Activated CD8-positive, alpha-beta T cell treated with anti-CD3 and anti-CD28 coated beads, Interleukin-2, amount 10 ng/mL, durations not matched to agents 7 days and 5 days (primary cell): ENCODE results near the gene CYP2D6. TPM values are rescaled to one million over a fixed set of nuclear protein-coding genes. Genes with fewer than 3 reads are reported as not detected.

Source experiments
- ATAC-seq: fragments of 150-1000 bp; cut with Tn5 transposase; one replicate; pipeline ENCODE4 v1.10.0; 2021; ENCODE audit warnings: moderate library complexity
- CTCF ChIA-PET: fragments of 350-600 bp; sonication (Branson Sonifier 250); formaldehyde crosslinking; loops from one replicate; lab custom pipeline; 2021; ENCODE audit warnings: antibody characterized with exemption; lab: Charles Lee
- POLR2A ChIA-PET: fragments of 350-600 bp; sonication (Branson Sonifier 250); formaldehyde crosslinking; loops from one replicate; lab custom pipeline; 2021; ENCODE audit warnings: antibody characterized with exemption; lab: Charles Lee
- DNase-seq: peaks from one replicate; pipeline ENCODE4 v3.0.0-alpha.2; 2020
- H3K27ac Mint-ChIP-seq: one replicate; pipeline ENCODE4 v1.8.0; 2021; ENCODE audit warnings: mild to moderate bottlenecking, mixed read lengths
- H3K27me3 Mint-ChIP-seq: one replicate; pipeline ENCODE4 v1.8.0; 2021; ENCODE audit warnings: low read depth, mixed read lengths
- H3K36me3 Mint-ChIP-seq: one replicate; pipeline ENCODE4 v1.8.0; 2021; ENCODE audit warnings: low read depth, mixed read lengths
- H3K4me1 Mint-ChIP-seq: one replicate; pipeline ENCODE4 v1.8.0; 2021; ENCODE audit warnings: low read depth, mixed read lengths
- H3K4me3 Mint-ChIP-seq: one replicate; pipeline ENCODE4 v1.8.0; 2021; ENCODE audit warnings: mild to moderate bottlenecking, mixed read lengths
- H3K9me3 Mint-ChIP-seq: one replicate; pipeline ENCODE4 v1.8.0; 2022; ENCODE audit warnings: mixed read lengths; ENCODE audit not compliant: insufficient read depth
- total RNA-seq, 2 experiments: library from RNA; stranded (reverse); gene quantifications; one replicate each; pipeline ENCODE4 v1.2.3, GENCODE V29; 2021

Gene CYP2D6
- total RNA-seq, 2 experiments from 2014 or later: 2.9 to 3.6 TPM

DNA sequence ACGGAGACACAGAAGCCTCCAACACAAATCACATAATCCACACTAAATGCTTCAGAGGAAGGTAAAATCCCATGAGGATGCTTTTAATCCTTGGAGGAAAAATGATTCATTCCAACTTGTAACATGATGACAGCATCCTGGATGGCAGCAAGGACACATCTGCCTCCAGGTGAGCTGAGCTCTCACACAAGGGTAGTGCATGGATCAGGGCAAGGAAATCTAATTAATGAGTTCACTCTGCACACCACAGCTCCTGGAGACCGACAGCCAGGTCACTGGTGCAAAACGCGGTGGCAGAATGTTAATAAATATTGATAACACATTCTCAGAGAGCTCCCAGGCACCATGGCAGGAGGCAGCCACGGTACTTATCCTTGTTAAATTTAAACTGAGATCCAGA lies 40.3 kb upstream of the CYP2D6 start:
- ChIA-PET CTCF (interaction anchor here (1.7 to 6.7 kb wide), 4 partner anchors 47 to 272 kb away, joined by 6 to 67 read pairs (median 30); no protein-coding TSS in a partner anchor), POLR2A (interaction anchor here (0.7 kb wide), 1 partner anchor 81 kb away, joined by 3 read pairs; no protein-coding TSS in a partner anchor)
- DNase-seq (no peak), ATAC-seq (no peak)
- Mint-ChIP-seq H3K27me3 (no peaks in the 10 kb centered on the region), H3K4me3 (no peak overlapping the region), H3K27ac (no peak overlapping the region), H3K36me3 (peaks cover 17% of the 10 kb centered on the region), H3K4me1 (peaks cover 23% of the 10 kb centered on the region), H3K9me3 (no peaks in the 10 kb centered on the region)

GRCh38 chr22:42169055-42169469 lies 38.5 kb upstream of the CYP2D6 start:
- Mint-ChIP-seq H3K4me1 (peaks cover 15% of the 10 kb centered on the region), H3K9me3 (no peaks in the 10 kb centered on the region), H3K4me3 (no peak overlapping the region), H3K36me3 (peaks cover 21% of the 10 kb centered on the region), H3K27ac (peak overlapping the region; percentile 50), H3K27me3 (no peaks in the 10 kb centered on the region)
- ATAC-seq (peak; percentile 90), DNase-seq (peak; percentile 85)
- ChIA-PET POLR2A (no interaction called here), CTCF (interaction anchor here (0.6 to 6.7 kb wide), 14 partner anchors 9 to 274 kb away, joined by 3 to 67 read pairs (median 4); partner anchors contain the start of gene NDUFA6)

DNA sequence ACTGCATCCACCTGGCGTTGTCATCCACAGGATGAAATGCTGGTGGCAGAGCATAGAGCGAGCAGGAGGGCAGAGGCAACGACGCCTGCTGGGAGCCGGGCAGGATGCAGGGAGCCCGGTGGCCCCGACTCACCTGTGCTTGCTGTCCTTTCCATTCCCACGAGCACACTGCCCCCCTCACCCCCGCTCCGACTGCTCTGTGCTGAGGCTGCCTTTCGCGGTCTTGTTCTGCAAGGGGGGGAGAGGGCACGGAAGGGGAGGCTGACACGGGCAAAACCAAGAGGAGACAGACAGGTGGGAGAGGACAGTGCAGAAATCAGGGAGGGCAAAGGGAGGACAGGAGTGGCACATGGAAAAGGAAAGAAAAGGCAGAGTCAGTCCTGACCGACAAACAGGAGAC lies 37.9 kb upstream of the CYP2D6 start:
- ChIA-PET CTCF (interaction anchor here (0.7 to 6.7 kb wide), 3 partner anchors 23 to 275 kb away, joined by 3 to 67 read pairs (median 43); no protein-coding TSS in a partner anchor), POLR2A (no interaction called here)
- ATAC-seq (no peak), DNase-seq (no peak)
- Mint-ChIP-seq H3K27ac (no peak overlapping the region), H3K4me3 (no peak overlapping the region), H3K27me3 (no peaks in the 10 kb centered on the region), H3K4me1 (peaks cover 9% of the 10 kb centered on the region), H3K9me3 (no peaks in the 10 kb centered on the region), H3K36me3 (peaks cover 21% of the 10 kb centered on the region)

DNA sequence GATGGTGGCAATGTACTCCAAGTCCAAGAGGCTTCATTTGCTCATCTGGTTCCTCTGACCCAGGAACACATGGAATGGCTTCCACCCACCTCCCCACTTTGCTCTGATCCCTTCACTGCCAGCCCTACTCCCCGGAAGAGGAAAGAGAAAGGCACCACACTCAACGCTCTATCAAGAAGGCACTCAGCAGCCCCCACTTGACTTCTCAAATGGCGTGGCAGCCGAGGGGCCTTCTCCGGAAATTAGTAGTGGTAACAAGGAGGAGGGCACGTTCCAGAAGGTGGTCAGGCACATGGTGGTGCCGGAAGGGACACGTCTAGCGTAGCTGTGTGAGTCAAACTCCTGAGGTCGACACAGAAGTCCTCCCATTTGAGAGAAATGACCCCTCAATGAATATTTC lies 36.5 kb upstream of the CYP2D6 start:
- ATAC-seq (no peak), DNase-seq (no peak)
- Mint-ChIP-seq H3K4me3 (no peak overlapping the region), H3K27me3 (no peaks in the 10 kb centered on the region), H3K36me3 (peaks cover 18% of the 10 kb centered on the region), H3K9me3 (no peaks in the 10 kb centered on the region), H3K27ac (no peak overlapping the region), H3K4me1 (peaks cover 3% of the 10 kb centered on the region)
- ChIA-PET CTCF (interaction anchor here (1.0 to 6.7 kb wide), 4 partner anchors 28 to 271 kb away, joined by 3 to 67 read pairs (median 6); no protein-coding TSS in a partner anchor), POLR2A (no interaction called here)

DNA sequence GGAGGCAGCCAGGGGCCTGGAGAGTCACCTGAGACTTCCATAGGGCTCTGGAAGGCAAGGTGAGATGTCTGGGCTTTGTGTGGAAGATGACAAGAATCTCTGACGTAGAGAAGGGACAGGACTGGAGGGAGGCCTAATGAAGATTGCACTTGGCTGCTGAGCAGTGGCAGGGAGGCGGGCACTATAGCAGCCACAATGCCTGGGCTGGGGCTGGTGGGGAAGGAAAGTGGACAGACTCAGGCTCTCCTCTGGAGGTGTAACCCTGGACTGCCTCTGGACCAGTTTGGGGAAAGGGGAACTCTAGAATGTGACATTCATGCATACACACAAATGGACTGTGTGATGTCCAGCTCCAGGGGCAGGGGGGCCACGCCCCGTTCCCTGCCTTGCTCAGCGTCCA lies 34.3 kb upstream of the CYP2D6 start:
- no peaks in the 10 kb centered on the region for H3K9me3 Mint-ChIP-seq
- ATAC-seq: no peak
- peaks cover 5% of the 10 kb centered on the region for H3K4me1 Mint-ChIP-seq
- H3K36me3 Mint-ChIP-seq: peaks cover 21% of the 10 kb centered on the region
- ChIA-PET POLR2A (no interaction called here), CTCF (interaction anchor here (0.9 to 1.6 kb wide), 2 partner anchors 8 to 280 kb away, joined by 3 read pairs; no protein-coding TSS in a partner anchor)
- peak overlapping the region; percentile 26 for H3K27ac Mint-ChIP-seq
- H3K4me3 Mint-ChIP-seq: no peak overlapping the region
- no peak for DNase-seq
- no peaks in the 10 kb centered on the region for H3K27me3 Mint-ChIP-seq

GRCh38 chr22:42163515-42163914 lies 32.9 kb upstream of the CYP2D6 start:
- no peak for DNase-seq
- POLR2A ChIA-PET: no interaction called here
- Mint-ChIP-seq H3K36me3 (peaks cover 19% of the 10 kb centered on the region), H3K27ac (peak overlapping the region; percentile 36), H3K4me1 (peaks cover 2% of the 10 kb centered on the region), H3K27me3 (no peaks in the 10 kb centered on the region), H3K4me3 (no peak overlapping the region), H3K9me3 (no peaks in the 10 kb centered on the region)
- no peak for ATAC-seq
- CTCF ChIA-PET: interaction anchor here (0.9 kb wide), 1 partner anchor 53 kb away, joined by 3 read pairs; no protein-coding TSS in a partner anchor

DNA sequence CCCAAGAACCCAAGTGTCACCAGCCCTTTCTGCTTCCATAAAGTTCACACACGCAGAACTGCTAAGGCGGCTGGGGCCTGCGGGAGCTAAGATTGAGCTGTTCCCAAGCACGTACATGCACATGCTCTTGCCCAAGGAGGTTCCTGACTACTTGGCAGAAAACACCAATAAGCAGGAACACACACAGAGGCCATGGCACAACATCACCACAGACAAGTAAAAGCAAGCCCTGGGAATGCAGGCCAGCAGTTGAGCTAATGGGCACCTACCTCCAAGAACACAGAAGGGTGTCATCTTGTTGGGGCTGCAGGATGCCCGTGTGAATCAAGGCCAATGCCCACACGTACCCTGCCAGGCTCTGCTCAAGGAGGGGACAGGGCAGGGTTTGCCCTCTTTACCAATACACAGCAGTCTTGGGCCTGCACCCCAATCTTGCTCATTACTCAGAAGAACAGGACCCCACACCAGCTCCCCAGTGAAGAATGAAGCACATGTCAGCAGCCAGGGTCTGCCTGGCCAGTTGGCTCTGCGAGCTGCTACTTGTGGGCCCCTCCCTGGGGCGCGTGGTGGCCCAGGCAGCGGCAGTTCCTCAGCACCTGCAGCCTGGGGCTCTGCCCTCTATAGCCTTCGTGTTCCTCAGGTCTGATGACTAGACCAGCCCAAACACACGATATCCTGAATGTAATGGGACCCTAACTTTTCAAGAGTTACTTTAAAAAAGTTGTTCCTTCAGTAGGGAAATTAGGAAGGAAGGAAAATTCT lies 32.3 kb upstream of the CYP2D6 start:
- Mint-ChIP-seq H3K4me1 (peaks cover 2% of the 10 kb centered on the region), H3K9me3 (no peaks in the 10 kb centered on the region), H3K4me3 (no peak overlapping the region), H3K36me3 (peaks cover 19% of the 10 kb centered on the region), H3K27ac (no peak overlapping the region), H3K27me3 (no peaks in the 10 kb centered on the region)
- DNase-seq: no peak
- ATAC-seq: no peak
- ChIA-PET POLR2A (no interaction called here), CTCF (interaction anchor here (0.9 kb wide), 1 partner anchor 53 kb away, joined by 3 read pairs; no protein-coding TSS in a partner anchor)

DNA sequence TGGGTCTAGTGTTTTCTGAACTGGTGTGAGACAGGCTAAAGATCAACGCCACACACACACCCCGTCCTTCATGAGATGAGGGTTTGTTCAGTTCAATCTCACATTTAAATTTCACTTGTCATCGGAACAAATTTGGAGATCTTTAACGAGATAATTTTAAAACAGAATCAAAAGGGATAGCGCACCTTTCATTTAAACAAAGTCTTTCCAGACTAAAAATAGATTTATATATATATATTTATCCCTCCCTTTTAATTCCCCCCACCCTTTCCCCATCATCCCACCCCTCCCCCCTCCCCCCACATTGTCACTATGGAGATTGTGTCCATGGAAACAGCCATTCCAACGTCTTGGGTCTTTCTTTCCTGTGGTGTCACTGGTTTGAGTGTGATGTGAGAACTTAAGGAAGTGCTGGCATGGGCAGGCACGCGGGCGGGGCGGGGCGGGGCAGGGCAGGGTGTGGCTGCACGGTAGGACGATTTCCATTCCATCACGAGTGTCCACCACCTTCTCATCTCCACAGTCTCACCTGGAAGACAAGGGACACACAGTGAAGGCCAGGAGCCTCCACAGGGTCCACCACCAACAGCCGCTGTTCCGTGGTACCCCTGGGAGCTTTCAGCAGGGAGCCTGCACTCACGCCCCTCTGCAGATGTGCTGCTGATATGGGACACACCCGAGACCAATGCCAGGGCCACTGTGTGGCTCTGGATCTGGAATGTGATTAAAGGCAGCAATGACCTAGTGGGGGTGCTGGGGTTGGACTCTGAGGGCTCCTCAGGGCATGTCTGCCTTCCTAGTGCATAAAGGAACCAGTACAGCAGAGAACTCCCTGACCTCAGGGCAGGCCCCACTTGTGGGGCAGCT lies 30.5 kb upstream of the CYP2D6 start:
- ChIA-PET CTCF (no interaction called here), POLR2A (no interaction called here)
- H3K27me3 Mint-ChIP-seq: no peaks in the 10 kb centered on the region
- ATAC-seq (no peak), DNase-seq (no peak)
- H3K27ac Mint-ChIP-seq: peak overlapping the region; percentile 39
- H3K4me3 Mint-ChIP-seq: no peak overlapping the region
- peaks cover 17% of the 10 kb centered on the region for H3K36me3 Mint-ChIP-seq
- peaks cover 2% of the 10 kb centered on the region for H3K4me1 Mint-ChIP-seq
- no peaks in the 10 kb centered on the region for H3K9me3 Mint-ChIP-seq

DNA sequence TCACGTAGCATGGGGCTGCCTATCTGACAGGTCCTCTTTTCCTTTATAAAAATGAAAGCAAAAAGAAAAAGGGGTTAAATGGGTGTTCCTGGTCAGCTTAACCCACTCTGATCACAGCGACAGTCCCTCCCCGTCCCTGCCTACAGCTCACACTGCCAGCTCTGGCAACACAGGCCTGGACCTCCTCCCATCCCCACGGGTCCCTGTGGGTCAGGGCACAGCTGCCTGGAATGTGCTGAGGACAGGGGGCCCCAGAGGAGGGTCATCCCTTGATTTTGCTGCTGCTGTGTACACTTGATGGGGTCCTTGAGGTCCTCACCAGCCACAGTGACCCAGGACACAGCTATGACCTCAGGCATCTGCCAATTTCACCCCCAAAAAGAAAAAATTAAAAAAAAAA lies 29.6 kb upstream of the CYP2D6 start:
- Mint-ChIP-seq H3K4me1 (peaks cover 2% of the 10 kb centered on the region), H3K4me3 (no peak overlapping the region), H3K9me3 (no peaks in the 10 kb centered on the region), H3K27me3 (no peaks in the 10 kb centered on the region), H3K36me3 (peaks cover 19% of the 10 kb centered on the region), H3K27ac (no peak overlapping the region)
- no peak for DNase-seq
- POLR2A ChIA-PET: no interaction called here
- CTCF ChIA-PET: interaction anchor here (0.7 kb wide), 1 partner anchor 312 kb away, joined by 3 read pairs; no protein-coding TSS in a partner anchor
- no peak for ATAC-seq

DNA sequence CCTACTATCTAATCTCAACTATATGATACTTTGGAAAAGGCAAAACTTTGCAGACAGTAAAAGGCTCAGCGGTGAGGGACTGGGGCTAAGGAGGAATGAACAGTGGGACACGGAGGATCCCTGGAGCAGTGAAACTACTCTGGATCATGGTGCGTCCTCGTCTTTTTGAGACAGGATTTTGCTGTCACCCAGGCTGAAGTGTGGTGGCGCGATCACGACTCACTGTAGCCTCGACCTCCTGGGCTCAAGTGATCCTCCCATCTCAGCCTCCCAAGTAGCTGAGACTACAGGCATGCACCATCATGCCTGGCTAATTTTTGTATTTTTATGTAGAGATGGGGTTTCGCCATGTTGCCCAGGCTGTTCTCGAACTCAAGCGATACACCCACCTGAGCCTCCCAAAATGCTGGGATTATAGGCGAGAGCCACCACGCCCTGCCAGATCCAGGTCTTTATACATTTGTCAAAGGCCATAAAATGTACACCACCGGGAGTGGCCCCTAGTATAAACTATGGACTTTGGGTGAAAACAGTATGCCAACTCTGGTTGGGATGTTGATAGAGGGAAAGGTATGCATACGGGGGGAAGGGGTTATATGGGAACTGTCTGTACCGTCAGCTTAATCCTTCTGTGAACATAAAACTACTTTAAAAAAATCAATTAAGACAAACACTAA lies 28.0 kb upstream of the CYP2D6 start:
- H3K4me3 Mint-ChIP-seq: no peak overlapping the region
- POLR2A ChIA-PET: no interaction called here
- ATAC-seq: no peak
- no peaks in the 10 kb centered on the region for H3K9me3 Mint-ChIP-seq
- H3K27me3 Mint-ChIP-seq: no peaks in the 10 kb centered on the region
- CTCF ChIA-PET: interaction anchor here (1.5 kb wide), 1 partner anchor 67 kb away, joined by 4 read pairs; no protein-coding TSS in a partner anchor
- no peak overlapping the region for H3K27ac Mint-ChIP-seq
- H3K36me3 Mint-ChIP-seq: peaks cover 21% of the 10 kb centered on the region
- peaks cover 2% of the 10 kb centered on the region for H3K4me1 Mint-ChIP-seq
- DNase-seq: no peak

DNA sequence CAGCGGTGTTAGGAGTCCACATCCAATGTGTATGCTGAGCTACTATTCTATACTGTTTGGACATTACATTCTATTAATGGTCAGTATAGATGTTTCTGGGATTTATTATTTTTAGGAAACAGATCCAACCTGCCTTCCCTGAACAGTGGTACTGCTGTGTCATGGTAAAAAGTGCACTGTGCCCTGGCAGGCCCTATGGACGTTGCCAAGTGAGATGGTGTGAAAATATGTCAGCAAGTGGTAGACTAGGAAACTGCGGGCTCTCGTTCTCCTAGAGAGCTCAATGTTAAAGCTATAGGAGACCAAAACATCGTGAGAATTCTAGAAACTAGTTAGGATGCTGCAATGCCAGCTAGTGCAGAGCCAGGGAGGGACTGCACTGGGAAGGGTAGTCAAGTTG lies 26.0 kb upstream of the CYP2D6 start:
- ChIA-PET CTCF (interaction anchor here (1.0 to 1.2 kb wide), 2 partner anchors 8 to 65 kb away, joined by 3 to 4 read pairs; no protein-coding TSS in a partner anchor), POLR2A (interaction anchor here (1.1 kb wide), 1 partner anchor 66 kb away, joined by 4 read pairs; the partner anchor contains the start of gene NDUFA6)
- peaks cover 21% of the 10 kb centered on the region for H3K36me3 Mint-ChIP-seq
- ATAC-seq (no peak), DNase-seq (no peak)
- no peaks in the 10 kb centered on the region for H3K9me3 Mint-ChIP-seq
- H3K27me3 Mint-ChIP-seq: no peaks in the 10 kb centered on the region
- no peak overlapping the region for H3K4me3 Mint-ChIP-seq
- no peak overlapping the region for H3K27ac Mint-ChIP-seq
- peaks cover 2% of the 10 kb centered on the region for H3K4me1 Mint-ChIP-seq
